Esophagus muscularis mucosa (tissue), 4 donors: ENCODE data around the gene ITGB5. TPM values are rescaled to one million over a fixed set of nuclear protein-coding genes. Genes with fewer than 3 reads are reported as not detected.
A peak's percentile ranks its signal among the peaks of the same experiment; 100 is the strongest.

ENCODE experiments used
- DNase-seq: peaks from one replicate; pipeline ENCODE4 v3.0.0-alpha.2; 2017; ENCODE audit errors: extremely low spot score
- H3K27ac ChIP-seq, 4 donors: fragments of 200-600 bp; sonication (generic); replicated peaks in 1 of 4; 1 replicate in 3 of 4; 2 replicates in 1 of 4; pipeline ENCODE4 v1.5.1; 2016 to 2019; ENCODE audit warnings: mild to moderate bottlenecking in 1 of 4
- H3K27me3 ChIP-seq, 4 donors: fragments of 200-600 bp; sonication (generic); one replicate each; pipeline versions ENCODE4 v1.5.1 to v1.6.0; 2016 to 2019
- H3K36me3 ChIP-seq, 4 donors: fragments of 200-600 bp; sonication (generic); one replicate each; pipeline ENCODE4 v1.5.1; 2016 to 2019
- H3K4me1 ChIP-seq, 4 donors: fragments of 200-600 bp; sonication (generic); one replicate each; pipeline ENCODE4 v1.5.1; 2016 to 2019
- H3K4me3 ChIP-seq, 4 donors: fragments of 200-600 bp; sonication (generic); 1 replicate in 2 of 4; 2 replicates in 2 of 4; pipeline ENCODE4 v1.5.1; 2016 to 2019; ENCODE audit warnings: mild to moderate bottlenecking in 4 of 4, moderate library complexity in 1 of 4
- H3K9me3 ChIP-seq, 4 donors: fragments of 200-600 bp; sonication (generic); 1 replicate in 3 of 4; 2 replicates in 1 of 4; pipeline ENCODE4 v1.5.1; 2016 to 2019
- CTCF ChIP-seq, 3 experiments: fragments of 200-600 bp in 2 of 3; fragments of 450-650 bp in 1 of 3; sonication (generic) in 2 of 3; IDR thresholded peaks; one replicate each; pipeline ENCODE4 v1.5.1; 2017 to 2019; ENCODE audit warnings: antibody characterized with exemption in 3 of 3, mild to moderate bottlenecking in 2 of 3, moderate library complexity in 1 of 3
- EP300 ChIP-seq: sonication (generic); formaldehyde crosslinking; IDR thresholded peaks from one replicate; pipeline ENCODE4 v1.6.1; 2017; ENCODE audit warnings: antibody characterized with exemption
- POLR2A ChIP-seq: fragments of 450-650 bp; IDR thresholded peaks from one replicate; pipeline ENCODE4 v1.6.1; 2017; ENCODE audit warnings: antibody characterized with exemption, moderate library complexity, mild to moderate bottlenecking, low read depth
- POLR2AphosphoS5 ChIP-seq, 2 donors: sonication (generic); formaldehyde crosslinking; IDR thresholded peaks; one replicate each; pipeline ENCODE4 v1.6.1; 2017; ENCODE audit warnings: antibody characterized with exemption in 2 of 2
- WGBS: methylation state at CpG from one replicate; pipeline ENCODE4 v1.1.5; 2018; 5-methylcytosine and 5-hydroxymethylcytosine counted together
- intact Hi-C: fragments of 100-400 bp; cut with DNase I; formaldehyde crosslinking; loops from one replicate; pipeline ENCODE4 v1.15.1; 2023
- total RNA-seq, 4 donors: library from RNA; depleted of rRNA; stranded (reverse); fragments of >200 nt; gene quantifications; one replicate each; pipeline versions ENCODE4 v1.1.0 to v1.2.1, GENCODE V29; 2016

Gene ITGB5
- total RNA-seq, 4 donors from 2014 or later: 114 to 284 (median 188) TPM

GRCh38 chr3:124769462-124769861 lies 117.7 kb downstream of the ITGB5 start:
- Histone ChIP-seq H3K4me3 (no peak overlapping the region), H3K27me3 (no peaks in the 10 kb centered on the region), H3K9me3 (no peaks in the 10 kb centered on the region), H3K27ac (no peak overlapping the region), H3K36me3 (peaks cover 37 to 61% (median 50%) of the 10 kb centered on the region in 4 donors), H3K4me1 (peaks cover 44 to 49% (median 47%) of the 10 kb centered on the region in 4 donors)
- intact Hi-C loops: no loop called here
- no peak for DNase-seq
- TF ChIP-seq EP300 (no peak), POLR2A (no peak), POLR2AphosphoS5 (IDR thresholded peaks at IDR 0.05) (no peak), CTCF (IDR thresholded peaks at IDR 0.05) (no peak)
- WGBS: 96% methylated on average over 9 of the region's 9 CpGs

- 70% methylated on average over 5 of the region's 7 CpGs for WGBS
- H3K4me3 ChIP-seq: no peak overlapping the region
- no peaks in the 10 kb centered on the region for H3K9me3 ChIP-seq
- DNase-seq: no peak
- peaks cover 37 to 43% (median 40%) of the 10 kb centered on the region in 4 donors for H3K4me1 ChIP-seq
- intact Hi-C loops: no loop called here
- no peak for TF ChIP-seq POLR2AphosphoS5 (IDR thresholded peaks at IDR 0.05)
- TF ChIP-seq CTCF (IDR thresholded peaks at IDR 0.05): peak in 1 of 3 experiments; percentile 9
- H3K27ac ChIP-seq: no peak overlapping the region
- H3K27me3 ChIP-seq: no peaks in the 10 kb centered on the region
- peaks cover 39 to 67% (median 56%) of the 10 kb centered on the region in 4 donors for H3K36me3 ChIP-seq
Observed at GRCh38 chr3:124768812-124769211, 118.4 kb downstream of the ITGB5 start.

DNA sequence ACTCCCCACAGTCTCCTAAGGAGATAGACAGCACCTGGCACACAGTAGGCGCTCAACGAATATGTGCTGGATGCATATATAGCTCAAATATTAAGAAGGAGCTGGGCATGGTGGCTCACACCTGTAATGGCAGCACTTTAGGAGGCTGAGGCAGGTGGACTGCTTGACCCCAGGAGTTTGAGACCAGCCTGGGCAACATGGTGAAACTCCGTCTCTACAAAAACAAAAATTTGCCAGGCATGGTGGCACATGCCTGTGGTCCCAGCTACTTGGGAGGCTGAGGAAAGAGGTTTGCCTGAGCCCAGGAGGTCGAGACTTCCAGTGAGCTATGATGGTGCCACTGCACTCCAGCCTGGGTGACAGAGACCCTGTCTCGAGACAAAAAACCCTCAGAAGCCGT lies 119.5 kb downstream of the ITGB5 start:
- 95% methylated on average over 6 of the region's 6 CpGs for WGBS
- intact Hi-C loops: no loop called here
- H3K27me3 ChIP-seq: no peaks in the 10 kb centered on the region
- H3K9me3 ChIP-seq: no peaks in the 10 kb centered on the region
- no peak overlapping the region for H3K27ac ChIP-seq
- H3K4me1 ChIP-seq: peaks cover 26 to 31% (median 29%) of the 10 kb centered on the region in 4 donors
- DNase-seq: no peak
- peaks cover 39 to 70% (median 64%) of the 10 kb centered on the region in 4 donors for H3K36me3 ChIP-seq
- TF ChIP-seq POLR2AphosphoS5 (IDR thresholded peaks at IDR 0.05) (no peak), POLR2A (no peak), CTCF (IDR thresholded peaks at IDR 0.05) (no peak), EP300 (no peak)
- H3K4me3 ChIP-seq: no peak overlapping the region

DNA sequence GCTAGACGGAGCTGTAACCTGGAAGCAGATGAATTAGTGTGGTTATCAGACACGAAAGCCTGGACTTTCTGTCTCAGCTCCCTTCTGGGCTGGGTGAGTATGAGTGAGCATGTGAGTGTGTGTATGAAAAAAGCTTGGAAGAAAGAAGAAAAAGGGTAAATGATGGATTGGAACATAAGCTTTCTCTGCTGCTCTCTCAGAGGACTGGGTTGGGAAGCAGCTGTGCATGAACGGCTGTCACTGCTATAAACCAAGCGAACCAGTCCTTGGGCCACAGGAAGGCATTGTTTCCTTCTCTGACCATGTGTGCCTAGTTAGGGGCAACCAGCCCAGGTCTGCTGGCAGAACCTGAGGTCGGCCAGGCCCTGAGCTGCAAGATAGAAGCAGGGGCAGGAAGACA lies 119.9 kb downstream of the ITGB5 start:
- H3K27me3 ChIP-seq: no peaks in the 10 kb centered on the region
- intact Hi-C loops: no loop called here
- no peak for DNase-seq
- TF ChIP-seq POLR2A: no peak
- no peak for TF ChIP-seq POLR2AphosphoS5 (IDR thresholded peaks at IDR 0.05)
- TF ChIP-seq EP300: no peak
- TF ChIP-seq CTCF (IDR thresholded peaks at IDR 0.05): no peak
- H3K4me1 ChIP-seq: peaks cover 22 to 27% (median 25%) of the 10 kb centered on the region in 4 donors
- no peaks in the 10 kb centered on the region for H3K9me3 ChIP-seq
- H3K4me3 ChIP-seq: no peak overlapping the region
- peaks cover 39 to 71% (median 66%) of the 10 kb centered on the region in 4 donors for H3K36me3 ChIP-seq
- H3K27ac ChIP-seq: no peak overlapping the region
- 91% methylated on average over 4 of the region's 5 CpGs for WGBS
